ENCODE measurements around the gene PDE6A.
"Not testable (repeated sequence)": the region's sequence is repeated elsewhere in the genome, so short reads cannot be mapped to it uniquely, and the experiment has no call there.

DNA sequence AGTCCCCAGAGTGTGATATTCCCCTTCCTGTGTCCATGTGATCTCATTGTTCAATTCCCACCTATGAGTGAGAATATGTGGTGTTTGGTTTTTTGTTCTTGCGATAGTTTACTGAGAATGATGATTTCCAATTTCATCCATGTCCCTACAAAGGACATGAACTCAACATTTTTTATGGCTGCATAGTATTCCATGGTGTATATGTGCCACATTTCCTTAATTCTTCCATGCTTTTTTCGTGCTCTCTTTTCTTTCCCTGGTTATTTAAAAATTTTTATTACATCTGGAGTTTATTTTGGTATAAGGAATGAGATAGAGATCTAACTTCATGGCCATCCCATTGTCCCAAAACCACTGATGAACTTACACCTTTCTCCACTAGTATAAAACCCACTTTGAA lies 65.0 kb downstream of the PDE6A start:
- TF ChIP-seq, protein P1, sequence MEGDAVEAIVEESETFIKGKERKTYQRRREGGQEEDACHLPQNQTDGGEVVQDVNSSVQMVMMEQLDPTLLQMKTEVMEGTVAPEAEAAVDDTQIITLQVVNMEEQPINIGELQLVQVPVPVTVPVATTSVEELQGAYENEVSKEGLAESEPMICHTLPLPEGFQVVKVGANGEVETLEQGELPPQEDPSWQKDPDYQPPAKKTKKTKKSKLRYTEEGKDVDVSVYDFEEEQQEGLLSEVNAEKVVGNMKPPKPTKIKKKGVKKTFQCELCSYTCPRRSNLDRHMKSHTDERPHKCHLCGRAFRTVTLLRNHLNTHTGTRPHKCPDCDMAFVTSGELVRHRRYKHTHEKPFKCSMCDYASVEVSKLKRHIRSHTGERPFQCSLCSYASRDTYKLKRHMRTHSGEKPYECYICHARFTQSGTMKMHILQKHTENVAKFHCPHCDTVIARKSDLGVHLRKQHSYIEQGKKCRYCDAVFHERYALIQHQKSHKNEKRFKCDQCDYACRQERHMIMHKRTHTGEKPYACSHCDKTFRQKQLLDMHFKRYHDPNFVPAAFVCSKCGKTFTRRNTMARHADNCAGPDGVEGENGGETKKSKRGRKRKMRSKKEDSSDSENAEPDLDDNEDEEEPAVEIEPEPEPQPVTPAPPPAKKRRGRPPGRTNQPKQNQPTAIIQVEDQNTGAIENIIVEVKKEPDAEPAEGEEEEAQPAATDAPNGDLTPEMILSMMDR (IDR thresholded peaks at IDR 0.05), result not testable (repeated sequence)
- TF ChIP-seq, protein P2, sequence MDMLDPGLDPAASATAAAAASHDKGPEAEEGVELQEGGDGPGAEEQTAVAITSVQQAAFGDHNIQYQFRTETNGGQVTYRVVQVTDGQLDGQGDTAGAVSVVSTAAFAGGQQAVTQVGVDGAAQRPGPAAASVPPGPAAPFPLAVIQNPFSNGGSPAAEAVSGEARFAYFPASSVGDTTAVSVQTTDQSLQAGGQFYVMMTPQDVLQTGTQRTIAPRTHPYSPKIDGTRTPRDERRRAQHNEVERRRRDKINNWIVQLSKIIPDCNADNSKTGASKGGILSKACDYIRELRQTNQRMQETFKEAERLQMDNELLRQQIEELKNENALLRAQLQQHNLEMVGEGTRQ (IDR thresholded peaks at IDR 0.05), result not testable (repeated sequence)

Measured in A549 (cell line).